Stimulated activated CD8-positive, alpha-beta memory T cell treated with anti-CD3 and anti-CD28 coated beads, Interleukin-15, amount 100 ng/mL, for 24 hours (primary cell): ENCODE measurements around the gene OTOG.

Experiments used
- DNase-seq: peaks from one replicate; pipeline ENCODE4 v3.0.0-alpha.2; 2020; ENCODE audit warnings: low read depth

OTOG gene

GRCh38 chr11:17633279-17633986 lies 86.4 kb downstream of the OTOG start:
- no peak for DNase-seq

- no peak for DNase-seq
Measured at GRCh38 chr11:17633987-17634775, 87.1 kb downstream of the OTOG start.

DNA sequence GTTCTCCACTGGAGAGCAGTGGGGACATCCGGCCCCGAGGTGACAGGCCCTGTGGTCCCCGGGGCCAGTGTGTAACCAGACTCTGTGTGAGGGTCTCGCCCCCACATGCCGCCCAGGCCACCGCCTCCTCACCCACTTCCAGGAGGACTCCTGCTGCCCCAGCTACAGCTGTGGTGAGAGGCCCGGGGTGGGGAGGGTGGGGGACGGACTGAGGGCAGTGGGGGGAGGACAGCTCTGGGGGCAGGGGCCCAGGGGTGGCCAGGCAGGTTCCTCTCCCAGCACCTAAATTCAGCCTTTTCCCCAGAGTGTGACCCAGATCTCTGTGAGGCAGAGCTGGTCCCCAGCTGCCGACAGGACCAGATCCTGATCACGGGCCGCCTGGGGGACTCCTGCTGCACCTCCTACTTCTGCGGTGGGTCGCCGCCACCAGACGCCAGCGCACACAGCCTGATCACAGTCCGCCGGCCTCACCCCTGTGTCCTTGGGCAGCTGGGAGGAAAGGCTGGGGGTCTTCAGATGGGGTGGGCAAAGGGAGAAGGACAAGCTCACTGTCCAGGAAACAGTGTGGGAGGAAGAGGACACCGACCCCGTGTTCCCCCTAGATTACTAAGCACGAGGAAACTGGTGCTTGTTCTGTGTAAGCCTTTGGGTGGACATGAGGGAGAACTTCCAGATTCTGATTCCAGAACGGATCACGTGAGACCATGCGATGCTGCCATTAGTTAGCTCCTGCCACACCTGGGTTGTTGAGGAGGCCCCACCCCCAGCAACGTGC lies 87.9 kb downstream of the OTOG start:
- no peak for DNase-seq

DNA sequence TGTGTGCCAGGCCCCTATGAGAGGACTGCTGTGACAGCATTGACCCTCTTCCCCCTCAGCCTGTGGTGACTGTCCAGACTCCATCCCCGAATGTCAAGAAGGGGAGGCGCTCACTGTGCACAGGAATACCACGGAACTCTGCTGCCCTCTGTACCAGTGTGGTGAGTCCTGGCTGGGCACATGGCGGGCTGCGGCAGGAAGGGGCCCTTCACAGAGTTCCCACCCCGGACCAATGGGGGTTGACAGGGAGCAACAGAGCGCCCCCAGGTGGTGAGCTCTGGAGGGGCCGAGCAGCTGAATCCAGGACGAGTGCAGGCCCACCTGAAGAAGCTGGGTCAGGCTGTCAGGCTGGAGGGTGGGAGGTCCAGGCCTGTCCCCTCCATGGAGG lies 88.5 kb downstream of the OTOG start:
- DNase-seq, result no peak

DNA sequence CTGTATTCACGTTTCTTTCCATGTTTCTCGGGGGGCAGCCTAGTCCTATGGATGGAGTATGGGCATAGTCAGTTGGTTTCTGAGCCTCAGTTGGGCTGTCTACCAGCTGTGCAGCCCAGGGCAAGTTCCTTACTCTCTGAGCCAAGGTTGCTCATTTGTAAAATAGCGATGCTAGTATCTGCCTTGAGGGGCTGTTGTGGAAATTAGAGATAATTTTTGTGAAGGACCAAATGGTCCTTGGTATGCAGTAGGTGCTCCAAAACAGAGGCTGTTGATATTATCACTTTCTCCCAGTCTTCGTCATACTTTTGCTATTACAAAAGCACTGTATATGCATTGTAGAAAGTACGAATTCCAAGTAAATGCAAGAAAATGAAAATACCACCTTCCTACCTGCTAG lies 89.7 kb downstream of the OTOG start:
- no peak for DNase-seq

GRCh38 chr11:17637901-17638300 lies 90.8 kb downstream of the OTOG start:
- DNase-seq, result no peak

DNA sequence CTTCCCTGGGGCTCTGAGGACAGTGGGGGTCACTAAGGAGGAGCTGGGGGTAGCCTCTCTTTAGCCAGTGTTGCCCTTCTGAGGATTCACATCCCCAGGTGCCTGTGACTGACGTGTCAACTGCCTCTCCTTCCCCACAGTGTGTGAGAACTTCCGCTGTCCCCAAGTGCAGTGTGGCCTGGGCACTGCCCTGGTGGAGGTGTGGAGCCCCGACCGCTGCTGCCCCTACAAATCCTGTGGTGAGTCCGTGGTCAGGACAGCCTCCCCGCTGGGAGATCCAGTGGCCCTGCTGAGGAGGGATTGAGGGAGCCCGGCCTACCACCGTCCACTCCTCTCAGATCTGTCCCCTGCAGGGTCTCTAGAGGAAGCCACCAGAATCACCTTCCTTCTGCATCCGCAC lies 91.3 kb downstream of the OTOG start:
- DNase-seq, result no peak

- no peak for DNase-seq
Measured at GRCh38 chr11:17639091-17639490, 92.0 kb downstream of the OTOG start.

DNA sequence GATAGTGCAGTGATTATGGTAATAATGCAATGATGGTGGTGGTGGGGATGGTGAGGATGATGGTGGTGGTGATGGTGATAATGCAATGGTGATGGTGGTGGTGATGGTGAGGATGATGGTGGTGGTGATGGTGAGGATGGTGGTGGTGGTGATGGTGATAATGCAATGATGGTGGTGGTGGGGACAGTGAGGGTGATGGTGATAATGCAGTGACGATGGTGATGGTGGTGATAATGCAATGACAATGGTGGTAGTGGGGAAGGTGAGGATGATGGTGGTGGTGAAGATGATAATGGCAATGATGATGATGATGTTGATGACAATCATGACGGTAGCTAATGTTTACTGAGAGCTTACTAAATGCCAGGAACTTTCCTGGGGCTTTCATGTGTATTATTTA lies 92.7 kb downstream of the OTOG start:
- DNase-seq, result no peak

GRCh38 chr11:17640493-17641164 lies 93.6 kb downstream of the OTOG start:
- no peak for DNase-seq

DNA sequence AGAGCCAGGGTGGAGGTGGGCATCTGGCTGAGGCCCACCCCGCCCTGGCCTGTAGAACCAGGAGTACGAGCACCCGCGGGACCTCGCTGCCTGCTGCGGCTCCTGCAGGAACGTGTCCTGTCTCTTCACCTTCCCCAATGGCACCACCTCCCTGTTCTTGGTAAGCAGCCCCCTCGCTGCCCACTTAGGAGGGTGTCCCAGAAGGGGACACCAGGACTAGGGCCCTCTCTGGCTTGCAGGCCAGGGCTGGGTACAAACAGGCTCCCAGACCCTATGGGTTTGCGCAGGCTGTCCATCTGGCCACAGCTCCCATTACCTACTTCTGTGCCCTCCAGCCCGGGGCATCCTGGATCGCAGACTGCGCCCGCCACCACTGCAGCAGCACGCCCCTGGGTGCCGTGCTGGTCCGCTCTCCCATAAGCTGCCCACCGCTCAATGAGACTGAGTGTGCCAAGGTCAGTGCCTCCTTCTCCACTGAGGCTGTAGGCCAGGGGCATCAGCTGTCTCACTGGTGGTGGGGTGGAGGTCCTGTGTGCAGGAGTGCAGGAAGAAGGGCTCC lies 94.8 kb downstream of the OTOG start:
- DNase-seq, result no peak

GRCh38 chr11:17642370-17642769 lies 95.3 kb downstream of the OTOG start:
- no peak for DNase-seq

- no peak for DNase-seq
Measured at GRCh38 chr11:17642980-17643379, 95.9 kb downstream of the OTOG start.

- no peak for DNase-seq
Measured at GRCh38 chr11:17643506-17644405, 96.7 kb downstream of the OTOG start.

DNA sequence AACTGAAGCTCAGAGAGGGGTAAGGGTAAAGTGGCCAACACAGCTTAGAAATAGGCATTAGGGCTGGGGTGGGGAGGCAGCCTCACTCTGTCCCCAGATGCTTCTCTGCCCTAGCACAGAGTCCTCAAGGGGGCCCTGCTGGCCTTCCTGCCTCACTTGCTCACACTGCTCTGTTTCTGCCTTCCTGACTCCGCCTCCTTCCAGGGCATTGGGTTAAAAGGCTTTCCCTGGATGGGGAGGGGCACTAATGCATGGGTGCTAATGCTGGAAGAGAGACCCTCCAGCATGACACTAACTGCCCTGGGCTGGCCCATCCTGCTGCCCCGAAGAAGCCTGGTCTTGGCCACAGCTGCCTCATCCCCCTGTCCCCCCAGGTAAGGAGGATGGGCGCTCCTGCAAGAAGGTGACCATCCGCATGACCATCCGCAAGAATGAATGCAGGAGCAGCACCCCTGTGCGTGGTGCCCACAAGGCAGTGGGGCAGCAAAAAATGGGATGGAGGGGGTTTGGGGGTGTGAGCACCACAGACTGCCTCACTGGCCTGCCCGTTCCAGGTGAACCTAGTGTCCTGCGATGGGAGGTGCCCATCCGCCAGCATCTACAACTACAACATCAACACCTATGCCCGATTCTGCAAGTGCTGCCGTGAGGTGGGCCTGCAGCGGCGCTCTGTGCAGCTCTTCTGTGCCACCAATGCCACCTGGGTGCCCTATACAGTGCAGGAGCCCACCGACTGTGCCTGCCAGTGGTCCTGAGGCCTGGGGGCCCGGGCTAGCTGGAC lies 98.3 kb downstream of the OTOG start:
- DNase-seq, result no peak

DNA sequence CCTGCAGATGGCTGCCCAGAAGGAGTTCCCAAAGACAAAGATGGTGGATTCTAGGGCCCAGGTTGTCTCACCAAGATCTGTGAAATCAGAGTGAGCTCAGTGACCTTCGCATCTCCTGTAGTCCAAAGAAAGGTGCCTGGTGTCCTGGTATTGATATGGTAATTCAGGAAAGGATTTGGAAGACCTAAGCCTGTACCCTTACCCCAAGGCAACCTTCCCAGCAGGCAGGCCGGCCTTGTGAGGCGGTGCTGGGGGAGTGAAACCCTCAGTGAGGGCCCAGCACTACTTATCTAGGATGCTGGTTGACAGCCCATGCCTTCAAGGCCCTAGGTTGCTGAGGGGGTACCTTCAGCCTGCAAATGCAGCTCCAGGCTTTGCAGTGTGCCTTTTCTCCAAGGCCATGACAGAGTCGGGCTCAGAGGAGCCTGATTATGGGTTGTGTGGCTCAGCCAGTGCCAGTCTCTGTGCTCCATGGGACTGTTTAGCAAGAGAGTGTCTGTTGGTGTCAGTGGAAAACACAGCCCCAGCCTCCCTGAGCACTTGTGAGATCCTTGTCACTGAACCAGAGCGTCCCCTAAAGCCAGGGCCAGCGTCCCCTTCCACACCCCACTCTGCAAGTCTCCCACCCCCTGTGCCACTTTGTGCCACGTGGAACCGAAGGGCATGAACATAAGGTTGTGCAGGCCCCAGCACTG lies 99.5 kb downstream of the OTOG start:
- no peak for DNase-seq

DNA sequence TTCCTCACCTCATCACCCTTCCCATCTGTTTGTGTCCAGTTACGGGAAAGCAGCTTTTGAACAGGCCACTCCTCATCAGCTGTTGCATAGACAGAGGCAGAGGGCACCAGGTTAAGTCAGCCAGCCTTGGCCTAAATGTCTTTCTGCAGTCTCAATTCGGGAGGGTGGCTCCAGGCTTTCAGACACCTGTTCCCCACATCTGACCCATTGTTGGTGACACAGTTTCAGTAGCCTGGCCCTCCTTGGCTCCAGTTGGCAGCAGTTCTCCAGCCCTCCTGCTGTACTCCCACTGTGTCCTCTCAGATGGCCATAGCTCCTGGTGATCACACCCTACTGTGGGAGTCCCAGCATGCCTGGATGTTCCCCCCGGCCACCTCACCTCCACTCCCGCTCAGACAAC lies 101.5 kb downstream of the OTOG start:
- no peak for DNase-seq

DNA sequence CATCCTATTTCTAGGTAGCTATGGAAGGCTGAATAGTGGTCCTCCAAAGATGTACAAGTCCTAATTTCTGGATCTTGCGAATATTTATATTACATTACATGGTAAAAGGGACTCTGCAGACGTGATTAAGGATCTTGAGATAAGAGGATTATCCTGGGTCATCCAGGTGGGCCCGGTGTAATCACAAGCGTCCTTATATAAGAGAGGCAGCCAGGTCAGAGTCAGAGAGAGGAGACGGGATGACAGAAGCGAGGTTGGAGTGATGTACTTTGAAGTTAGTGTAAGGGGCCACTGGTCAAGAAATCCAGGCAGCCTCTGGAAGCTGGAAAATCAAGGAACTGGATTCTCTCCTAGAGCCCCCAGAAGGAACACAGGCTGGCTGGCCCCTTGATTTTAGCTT lies 102.2 kb downstream of the OTOG start:
- no peak for DNase-seq

DNA sequence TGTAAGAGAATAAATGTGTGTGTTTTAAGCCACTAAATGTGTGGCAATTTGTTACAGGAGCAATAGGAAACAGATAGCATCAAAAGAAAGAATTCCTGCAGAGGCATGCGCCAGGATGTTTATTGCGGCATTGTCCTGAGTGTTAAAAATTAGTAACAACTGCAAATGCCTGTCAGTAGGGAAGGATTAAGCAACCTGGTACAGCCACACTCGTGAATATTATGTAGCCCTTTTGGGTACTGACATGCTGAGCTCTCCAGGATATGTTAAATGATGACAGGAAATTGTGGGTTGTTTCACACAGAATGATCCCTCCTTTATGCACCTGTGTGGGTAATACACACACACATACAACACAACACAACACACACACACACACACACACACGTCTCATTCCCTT lies 102.6 kb downstream of the OTOG start:
- no peak for DNase-seq
